COLO668 (cell line): ENCODE data around the gene KSR1.

ENCODE experiments used
- DNase-seq: peaks from one replicate; lab custom pipeline; 2025; ENCODE audit not compliant: unreplicated experiment; lab: John Stamatoyannopoulos, UW

The KSR1 gene

GRCh38 chr17:27566671-27567562, 110.7 kb downstream of the KSR1 start:
- DNase-seq, result no peak

DNA sequence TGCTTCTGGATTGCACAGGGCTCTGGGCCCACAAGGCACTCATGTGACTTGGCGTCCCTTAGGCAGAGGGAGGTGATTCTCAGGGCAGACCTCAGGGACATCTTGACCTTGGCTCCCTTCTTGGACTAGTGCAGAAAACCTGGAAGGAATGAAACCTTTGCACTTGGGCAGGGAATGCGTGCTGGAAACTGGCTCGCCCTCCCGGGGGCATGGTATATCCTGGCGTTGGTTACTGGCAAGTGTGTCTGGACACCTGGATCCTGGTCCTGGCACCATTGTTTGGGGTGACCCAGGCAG, 111.3 kb downstream of the KSR1 start:
- no peak for DNase-seq

- no peak for DNase-seq
Measured at GRCh38 chr17:27568216-27568615, 112.0 kb downstream of the KSR1 start.

DNA sequence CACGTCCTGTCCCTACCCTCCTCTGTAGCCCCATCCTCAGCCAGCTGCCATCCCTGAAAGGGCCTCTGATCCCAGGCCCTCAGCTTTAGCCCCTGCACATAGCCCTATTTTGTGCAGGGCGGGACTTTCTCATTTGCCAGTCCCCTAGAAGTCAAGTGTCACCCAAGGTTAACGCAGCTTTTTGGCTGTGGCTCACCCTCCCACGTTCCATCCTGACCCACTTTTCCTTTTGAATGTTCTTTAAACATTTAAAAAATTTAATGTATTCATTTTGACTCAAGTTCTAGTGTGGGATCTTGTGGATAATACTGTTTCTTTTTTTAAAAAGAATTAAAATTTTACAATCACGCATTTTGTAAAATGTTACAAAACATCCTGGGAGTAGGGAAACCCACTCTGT, 112.6 kb downstream of the KSR1 start:
- no peak for DNase-seq

GRCh38 chr17:27569257-27569722, 113.0 kb downstream of the KSR1 start:
- peak; percentile 19 for DNase-seq

DNA sequence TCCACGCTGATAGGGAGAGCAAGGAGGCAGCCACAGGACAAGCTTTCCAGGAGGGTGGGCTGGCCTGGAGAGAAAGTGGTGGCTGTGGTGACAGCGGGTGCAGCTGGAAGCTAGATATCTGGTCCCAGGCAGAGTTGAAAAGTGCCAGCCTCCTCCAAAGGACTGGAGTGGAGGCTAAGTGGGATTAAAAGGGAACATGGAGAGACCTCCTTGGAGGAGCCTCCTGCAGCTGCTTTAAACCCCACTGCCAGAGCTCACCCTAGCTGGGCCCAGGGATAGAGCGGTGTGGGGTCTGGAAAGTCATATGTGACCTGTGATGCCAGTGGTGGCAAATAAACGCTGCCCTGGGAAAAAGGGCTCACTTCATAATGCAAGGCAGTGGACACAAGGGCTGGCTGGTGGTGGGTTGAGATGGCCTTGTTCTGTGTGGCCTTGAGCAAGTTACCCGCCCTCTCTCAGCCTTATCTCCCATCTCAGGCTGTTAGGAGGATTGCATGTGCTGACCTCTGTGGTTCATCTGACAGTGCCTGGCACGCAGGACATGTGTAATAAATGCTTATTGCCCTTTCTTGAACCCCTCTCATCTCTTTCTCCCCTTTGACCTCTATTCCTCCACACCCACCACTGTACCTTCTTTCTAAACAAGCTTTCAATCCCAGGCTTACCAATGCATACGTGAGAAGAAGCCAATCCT, 113.8 kb downstream of the KSR1 start:
- no peak for DNase-seq

- no peak for DNase-seq
Measured at GRCh38 chr17:27570578-27570914, 114.3 kb downstream of the KSR1 start.

GRCh38 chr17:27571563-27572352, 115.5 kb downstream of the KSR1 start:
- no peak for DNase-seq

DNA sequence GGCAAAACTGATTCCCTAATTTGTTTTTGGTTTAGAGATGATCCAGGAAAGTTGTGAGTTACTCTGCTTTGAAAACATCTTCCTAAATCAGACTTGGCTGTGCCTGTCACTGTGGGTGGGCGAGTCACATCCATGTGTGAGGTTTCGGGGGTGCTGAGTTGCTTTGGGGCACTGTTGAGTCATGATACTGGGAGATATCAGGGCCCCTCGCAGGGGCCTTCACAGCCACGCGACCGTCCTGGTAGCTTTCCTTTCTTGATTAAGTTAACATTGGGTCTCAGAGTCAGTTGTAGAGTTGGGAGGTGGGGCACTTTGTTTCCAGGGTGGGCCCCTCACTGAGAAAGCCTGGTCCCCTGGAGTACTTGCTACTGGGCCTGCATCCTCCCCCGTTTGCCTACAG, 116.4 kb downstream of the KSR1 start:
- no peak for DNase-seq

- DNase-seq, result no peak
Measured at GRCh38 chr17:27573548-27573947, 117.3 kb downstream of the KSR1 start.

DNA sequence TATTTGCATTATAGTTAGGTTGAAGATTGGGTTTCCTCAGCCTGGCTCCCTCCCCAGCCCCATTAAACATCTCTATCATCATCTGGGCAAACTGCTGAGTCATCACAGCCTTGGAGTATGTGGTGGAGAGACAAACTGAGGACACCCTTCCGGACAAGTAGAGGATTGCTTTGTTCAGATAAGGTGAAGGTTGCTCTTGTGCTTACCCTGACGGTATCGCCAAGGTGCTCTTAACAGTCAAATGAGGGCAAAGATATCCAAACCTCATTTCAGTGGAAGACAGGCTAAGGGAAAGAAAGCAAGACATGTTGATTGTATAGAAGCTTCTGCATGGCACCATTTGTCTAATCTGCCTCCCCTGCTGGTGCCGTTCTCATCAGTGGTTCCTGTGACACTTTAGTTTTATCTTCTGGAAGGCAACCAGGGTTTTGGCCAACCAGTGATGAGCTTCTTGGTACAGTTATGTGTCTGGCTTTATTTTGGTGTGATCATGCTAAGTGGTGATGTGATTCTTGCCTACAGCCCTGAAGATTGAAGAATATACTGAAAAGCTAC, 117.8 kb downstream of the KSR1 start:
- no peak for DNase-seq

DNA sequence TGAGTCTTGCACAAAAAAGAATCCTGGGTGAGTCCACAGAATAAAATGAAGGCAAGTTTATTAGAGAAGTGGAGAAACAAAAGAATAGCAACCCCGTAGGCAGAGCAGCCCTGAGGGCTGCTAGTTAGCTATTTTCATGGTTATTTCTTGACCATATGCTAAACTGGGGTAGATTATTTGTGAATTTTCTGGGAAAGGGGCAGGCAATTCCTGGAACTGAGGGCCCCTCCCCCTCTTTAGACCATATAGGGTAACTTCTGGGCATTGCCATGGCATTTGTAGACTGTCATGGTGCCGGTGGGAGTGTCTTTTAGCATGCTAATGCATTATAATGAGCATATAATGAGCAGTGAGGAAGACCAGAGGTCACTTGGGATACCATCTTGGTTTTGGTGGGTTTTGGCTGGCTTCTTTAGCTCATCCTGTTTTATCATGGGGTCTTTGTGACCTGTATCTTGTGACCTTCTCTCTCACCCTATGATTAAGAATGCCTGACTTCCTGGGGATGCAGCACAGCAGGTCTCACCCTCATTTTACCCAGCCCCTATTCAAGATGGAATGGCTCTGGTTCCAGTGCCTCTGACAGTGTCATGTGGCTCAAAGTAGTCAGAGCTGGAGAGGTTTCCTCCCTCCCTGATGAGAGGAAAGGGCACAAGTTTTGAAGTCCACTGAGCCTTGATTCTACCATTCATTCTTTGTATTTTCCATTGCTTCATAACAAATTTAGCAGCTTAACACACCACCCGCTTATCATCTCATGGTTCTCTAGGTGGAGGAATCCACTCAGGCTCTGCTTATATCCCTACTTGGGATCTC, 119.1 kb downstream of the KSR1 start:
- DNase-seq, result no peak

- DNase-seq, result no peak
Measured at GRCh38 chr17:27575912-27576252, 119.6 kb downstream of the KSR1 start.

GRCh38 chr17:27576477-27577083, 120.3 kb downstream of the KSR1 start:
- DNase-seq, result no peak

- no peak for DNase-seq
Measured at GRCh38 chr17:27577121-27577761, 121.0 kb downstream of the KSR1 start.

DNA sequence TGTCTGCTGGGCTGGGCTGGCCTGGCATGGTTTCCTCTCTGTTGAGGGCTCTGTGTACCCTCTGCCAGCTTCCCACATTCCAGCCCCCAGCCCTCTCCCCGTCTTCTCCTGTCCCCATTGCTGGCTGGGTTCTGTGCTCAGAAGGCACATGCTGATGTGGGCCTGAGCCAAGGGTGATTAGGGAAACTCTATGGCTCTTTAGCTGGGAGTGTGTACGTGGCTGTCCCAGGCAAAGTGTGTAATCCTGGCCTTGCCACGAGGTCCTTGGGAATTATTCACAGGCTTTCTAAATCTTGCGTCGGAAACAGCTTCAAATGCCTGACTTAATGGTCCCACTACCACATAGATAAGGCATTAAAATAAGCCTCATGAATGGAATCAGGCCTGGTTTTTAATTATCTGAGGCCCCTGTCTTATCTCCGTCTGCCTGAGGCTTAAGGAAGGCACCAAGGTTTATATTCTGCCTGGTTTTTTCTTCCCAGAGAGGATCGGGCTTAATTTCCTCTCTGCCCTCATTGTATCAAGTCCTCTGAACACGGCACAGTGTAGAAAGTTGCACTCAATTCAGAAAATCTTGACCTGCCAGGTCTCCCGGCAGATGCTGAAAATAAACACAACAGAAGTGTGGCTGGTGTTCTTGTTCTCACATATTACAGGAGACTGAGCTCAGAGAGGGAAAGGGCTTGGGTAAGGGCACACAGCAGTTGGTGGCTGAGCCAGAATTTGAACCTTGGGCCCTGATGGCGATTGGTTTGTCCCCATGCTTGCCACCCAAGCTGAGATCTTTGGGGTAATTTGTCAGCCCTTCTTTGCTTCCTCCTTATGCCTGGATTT, 121.9 kb downstream of the KSR1 start:
- no peak for DNase-seq

DNA sequence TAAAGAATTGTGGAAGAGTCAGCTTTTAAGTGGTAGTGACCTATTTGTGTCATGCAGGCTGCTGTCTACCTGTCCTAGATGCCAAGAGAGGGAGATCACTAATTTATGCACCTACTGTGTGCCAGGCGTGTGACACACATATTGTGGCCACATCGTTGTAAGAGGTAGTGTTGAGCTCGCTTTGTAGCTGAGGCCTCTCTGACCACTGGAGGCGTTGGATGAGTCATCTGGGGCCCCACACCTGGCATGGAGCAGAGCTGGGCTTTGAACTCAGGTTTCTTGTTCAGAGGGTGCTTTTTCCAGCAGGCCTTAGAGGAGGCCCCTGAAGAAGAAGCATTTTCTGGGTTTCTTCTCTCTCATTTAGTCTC, 122.5 kb downstream of the KSR1 start:
- DNase-seq, result peak; percentile 0

DNA sequence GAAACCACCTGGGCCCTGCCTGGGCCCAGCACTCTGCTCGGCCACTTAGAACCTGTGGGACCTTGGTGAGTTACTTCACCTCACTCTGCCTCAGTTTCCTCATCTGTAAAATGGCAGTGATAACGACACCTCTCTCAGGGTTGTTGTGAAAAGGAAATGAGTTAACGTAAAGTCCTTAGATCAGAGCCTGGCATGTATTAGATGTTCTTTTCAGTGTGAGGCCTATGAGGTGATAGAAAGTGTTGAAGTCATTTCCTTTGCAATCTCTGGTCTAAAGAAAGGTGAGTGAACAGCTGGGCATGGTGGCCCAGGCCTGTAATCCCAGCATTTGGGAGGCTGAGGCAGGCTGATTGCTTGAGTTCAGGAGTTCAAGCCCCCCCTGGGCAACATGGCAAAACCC, 123.1 kb downstream of the KSR1 start:
- no peak for DNase-seq

- no peak for DNase-seq
Measured at GRCh38 chr17:27579897-27580321, 123.7 kb downstream of the KSR1 start.
